Measurements from ENCODE around the gene CYB5A.

The CYB5A gene

GRCh38 chr18:74251297-74252038, 40.3 kb downstream of the CYB5A start:
- H3K9me3 ChIP-seq (ENCODE audit: control insufficient read depth, low read length) = no peaks in the 10 kb centered on the region
- H3K4me3 ChIP-seq (ENCODE audit: insufficient read depth, low read depth, low read length, poor library complexity, severe bottlenecking) = no peak overlapping the region
- no peak overlapping the region for H3K27ac ChIP-seq (ENCODE audit: insufficient read depth, low read length, poor library complexity, severe bottlenecking)
- no peak for DNase-seq
- no peaks in the 10 kb centered on the region for H3K4me1 ChIP-seq (ENCODE audit: control insufficient read depth, insufficient read depth, low read length, poor library complexity, severe bottlenecking)
- no peaks in the 10 kb centered on the region for H3K27me3 ChIP-seq (replicated peaks; ENCODE audit: control insufficient read depth, insufficient read depth, low read length, poor library complexity, severe bottlenecking)
- H3K36me3 ChIP-seq (ENCODE audit: control insufficient read depth, insufficient read depth, low read length) = peaks cover 4% of the 10 kb centered on the region

GRCh38 chr18:74250131-74250530, 41.6 kb downstream of the CYB5A start:
- H3K27ac ChIP-seq (ENCODE audit: insufficient read depth, low read length, poor library complexity, severe bottlenecking) = no peak overlapping the region
- H3K4me3 ChIP-seq (ENCODE audit: insufficient read depth, low read depth, low read length, poor library complexity, severe bottlenecking) = no peak overlapping the region
- H3K9me3 ChIP-seq (ENCODE audit: control insufficient read depth, low read length) = no peaks in the 10 kb centered on the region
- H3K36me3 ChIP-seq (ENCODE audit: control insufficient read depth, insufficient read depth, low read length) = peaks cover 3% of the 10 kb centered on the region
- no peaks in the 10 kb centered on the region for H3K4me1 ChIP-seq (ENCODE audit: control insufficient read depth, insufficient read depth, low read length, poor library complexity, severe bottlenecking)
- no peak for DNase-seq
- H3K27me3 ChIP-seq (replicated peaks; ENCODE audit: control insufficient read depth, insufficient read depth, low read length, poor library complexity, severe bottlenecking) = no peaks in the 10 kb centered on the region

- H3K4me1 ChIP-seq (ENCODE audit: control insufficient read depth, insufficient read depth, low read length, poor library complexity, severe bottlenecking) = no peaks in the 10 kb centered on the region
- no peaks in the 10 kb centered on the region for H3K27me3 ChIP-seq (replicated peaks; ENCODE audit: control insufficient read depth, insufficient read depth, low read length, poor library complexity, severe bottlenecking)
- no peak for DNase-seq
- H3K4me3 ChIP-seq (ENCODE audit: insufficient read depth, low read depth, low read length, poor library complexity, severe bottlenecking) = no peak overlapping the region
- H3K36me3 ChIP-seq (ENCODE audit: control insufficient read depth, insufficient read depth, low read length) = no peaks in the 10 kb centered on the region
- H3K27ac ChIP-seq (ENCODE audit: insufficient read depth, low read length, poor library complexity, severe bottlenecking) = no peak overlapping the region
- H3K9me3 ChIP-seq (ENCODE audit: control insufficient read depth, low read length) = no peaks in the 10 kb centered on the region
Observed at GRCh38 chr18:74249181-74249968, 42.4 kb downstream of the CYB5A start.

DNA sequence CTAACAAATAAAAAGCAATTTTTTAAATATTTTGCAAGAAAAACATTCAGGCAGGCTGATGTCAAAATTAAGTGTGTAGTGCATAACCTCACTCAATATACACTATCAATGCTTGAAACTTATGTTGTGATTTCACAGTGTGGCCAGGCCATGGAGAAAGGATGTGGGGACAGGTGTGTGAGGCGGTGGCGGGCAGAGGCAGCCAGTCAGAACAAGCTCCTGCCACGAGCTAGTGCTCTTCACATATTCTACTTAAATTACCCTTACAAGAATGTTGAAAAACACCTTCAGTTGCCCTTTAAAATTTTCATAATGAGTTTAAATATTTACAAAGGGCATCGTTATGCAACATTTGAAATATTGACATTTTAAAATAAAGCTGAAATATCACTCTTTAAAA, 43.2 kb downstream of the CYB5A start:
- Histone ChIP-seq H3K27ac (ENCODE audit: insufficient read depth, low read length, poor library complexity, severe bottlenecking) (no peak overlapping the region), H3K4me1 (ENCODE audit: control insufficient read depth, insufficient read depth, low read length, poor library complexity, severe bottlenecking) (no peaks in the 10 kb centered on the region)
- DNase-seq = no peak

GRCh38 chr18:74248189-74248588, 43.6 kb downstream of the CYB5A start:
- no peak for DNase-seq
- H3K27ac ChIP-seq (ENCODE audit: insufficient read depth, low read length, poor library complexity, severe bottlenecking) = no peak overlapping the region
- no peaks in the 10 kb centered on the region for H3K27me3 ChIP-seq (replicated peaks; ENCODE audit: control insufficient read depth, insufficient read depth, low read length, poor library complexity, severe bottlenecking)
- no peaks in the 10 kb centered on the region for H3K4me1 ChIP-seq (ENCODE audit: control insufficient read depth, insufficient read depth, low read length, poor library complexity, severe bottlenecking)
- H3K4me3 ChIP-seq (ENCODE audit: insufficient read depth, low read depth, low read length, poor library complexity, severe bottlenecking) = no peak overlapping the region
- no peaks in the 10 kb centered on the region for H3K9me3 ChIP-seq (ENCODE audit: control insufficient read depth, low read length)
- no peaks in the 10 kb centered on the region for H3K36me3 ChIP-seq (ENCODE audit: control insufficient read depth, insufficient read depth, low read length)

More for the DNA sequence above, 43.2 kb downstream of the CYB5A start:
- Histone ChIP-seq H3K27me3 (replicated peaks; ENCODE audit: control insufficient read depth, insufficient read depth, low read length, poor library complexity, severe bottlenecking) (no peaks in the 10 kb centered on the region), H3K9me3 (ENCODE audit: control insufficient read depth, low read length) (no peaks in the 10 kb centered on the region), H3K4me3 (ENCODE audit: insufficient read depth, low read depth, low read length, poor library complexity, severe bottlenecking) (no peak overlapping the region), H3K36me3 (ENCODE audit: control insufficient read depth, insufficient read depth, low read length) (no peaks in the 10 kb centered on the region)

DNA sequence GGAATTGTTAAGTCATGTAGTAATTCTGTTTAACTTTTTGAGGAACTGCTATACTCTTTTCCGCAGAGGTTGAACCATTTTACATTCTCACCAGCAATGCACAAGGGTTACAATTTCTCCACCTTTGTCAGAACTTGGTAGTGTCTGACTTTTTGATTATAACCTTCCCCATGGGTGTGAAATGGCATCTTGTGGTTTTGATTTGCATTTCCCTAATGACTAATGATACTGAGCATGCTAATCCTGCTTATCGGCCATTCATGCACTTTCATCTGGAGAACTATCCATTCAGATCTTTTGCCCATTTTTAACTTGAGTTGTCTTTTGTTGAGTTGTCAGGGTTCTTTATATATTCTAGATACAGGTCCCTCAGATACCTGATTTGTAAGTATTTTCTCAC, 47.2 kb downstream of the CYB5A start:
- Histone ChIP-seq H3K9me3 (ENCODE audit: control insufficient read depth, low read length) (no peaks in the 10 kb centered on the region), H3K27ac (ENCODE audit: insufficient read depth, low read length, poor library complexity, severe bottlenecking) (no peak overlapping the region), H3K4me3 (ENCODE audit: insufficient read depth, low read depth, low read length, poor library complexity, severe bottlenecking) (no peak overlapping the region), H3K4me1 (ENCODE audit: control insufficient read depth, insufficient read depth, low read length, poor library complexity, severe bottlenecking) (no peaks in the 10 kb centered on the region), H3K36me3 (ENCODE audit: control insufficient read depth, insufficient read depth, low read length) (no peaks in the 10 kb centered on the region), H3K27me3 (replicated peaks; ENCODE audit: control insufficient read depth, insufficient read depth, low read length, poor library complexity, severe bottlenecking) (no peaks in the 10 kb centered on the region)
- no peak for DNase-seq

GRCh38 chr18:74243127-74243526, 48.6 kb downstream of the CYB5A start:
- Histone ChIP-seq H3K36me3 (ENCODE audit: control insufficient read depth, insufficient read depth, low read length) (no peaks in the 10 kb centered on the region), H3K4me3 (ENCODE audit: insufficient read depth, low read depth, low read length, poor library complexity, severe bottlenecking) (no peak overlapping the region), H3K27ac (ENCODE audit: insufficient read depth, low read length, poor library complexity, severe bottlenecking) (no peak overlapping the region), H3K27me3 (replicated peaks; ENCODE audit: control insufficient read depth, insufficient read depth, low read length, poor library complexity, severe bottlenecking) (no peaks in the 10 kb centered on the region), H3K4me1 (ENCODE audit: control insufficient read depth, insufficient read depth, low read length, poor library complexity, severe bottlenecking) (no peaks in the 10 kb centered on the region), H3K9me3 (ENCODE audit: control insufficient read depth, low read length) (no peaks in the 10 kb centered on the region)
- no peak for DNase-seq

DNA sequence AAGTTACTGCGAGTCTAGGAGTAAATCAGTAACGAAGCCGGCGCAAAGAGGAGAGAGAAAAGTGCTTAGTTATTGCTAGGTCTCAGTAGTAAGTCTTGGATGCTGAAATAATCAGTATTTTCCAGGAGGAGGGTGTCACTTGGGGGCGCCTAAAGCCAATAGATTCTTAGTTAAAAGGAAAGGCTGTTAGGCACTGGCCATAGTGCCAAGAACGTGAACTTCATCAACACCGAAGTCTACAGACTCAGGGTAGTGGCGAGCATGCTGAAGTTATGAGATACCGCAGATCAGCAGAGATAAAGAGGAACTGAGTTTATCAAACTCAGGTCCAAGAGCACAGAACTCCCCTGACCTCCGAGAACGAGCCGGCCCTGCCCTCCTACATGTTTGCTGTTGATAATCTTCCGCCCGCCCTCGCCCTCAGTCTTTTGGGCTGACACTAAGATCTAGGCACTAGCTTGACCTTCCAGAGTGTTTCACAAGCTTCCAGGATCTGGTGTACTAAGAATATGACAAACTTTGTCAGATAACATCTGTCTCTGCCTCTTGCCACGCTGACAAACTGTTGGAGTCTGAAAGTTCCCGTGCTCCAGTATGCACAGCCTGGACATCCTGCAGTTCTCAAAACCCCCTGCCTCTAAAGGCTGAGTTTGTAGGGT, 49.2 kb downstream of the CYB5A start:
- Histone ChIP-seq H3K36me3 (ENCODE audit: control insufficient read depth, insufficient read depth, low read length) (no peaks in the 10 kb centered on the region), H3K9me3 (ENCODE audit: control insufficient read depth, low read length) (no peaks in the 10 kb centered on the region), H3K27ac (ENCODE audit: insufficient read depth, low read length, poor library complexity, severe bottlenecking) (no peak overlapping the region), H3K4me3 (ENCODE audit: insufficient read depth, low read depth, low read length, poor library complexity, severe bottlenecking) (no peak overlapping the region), H3K27me3 (replicated peaks; ENCODE audit: control insufficient read depth, insufficient read depth, low read length, poor library complexity, severe bottlenecking) (no peaks in the 10 kb centered on the region), H3K4me1 (ENCODE audit: control insufficient read depth, insufficient read depth, low read length, poor library complexity, severe bottlenecking) (no peaks in the 10 kb centered on the region)
- DNase-seq = no peak

DNA sequence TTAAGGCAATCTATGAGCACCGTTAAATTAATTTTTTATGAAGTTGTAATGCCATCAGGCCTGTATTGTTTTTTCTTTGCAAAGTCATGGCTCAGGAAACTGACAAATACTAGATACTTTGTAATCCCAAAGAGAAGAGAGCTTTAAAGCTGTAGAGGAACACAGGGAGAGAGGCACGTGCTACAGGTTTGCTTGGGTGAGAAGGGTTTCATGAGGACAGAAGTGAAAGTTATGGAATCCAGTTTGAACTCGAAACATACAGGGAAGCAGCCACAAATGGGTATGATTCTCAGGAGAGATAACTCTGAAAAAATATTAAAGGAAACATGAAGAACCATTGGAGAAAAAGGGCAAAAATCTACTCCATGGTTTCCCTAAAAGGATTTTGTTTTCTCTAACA, 49.8 kb downstream of the CYB5A start:
- no peak for DNase-seq
- Histone ChIP-seq H3K4me3 (ENCODE audit: insufficient read depth, low read depth, low read length, poor library complexity, severe bottlenecking) (no peak overlapping the region), H3K27ac (ENCODE audit: insufficient read depth, low read length, poor library complexity, severe bottlenecking) (no peak overlapping the region), H3K36me3 (ENCODE audit: control insufficient read depth, insufficient read depth, low read length) (no peaks in the 10 kb centered on the region), H3K27me3 (replicated peaks; ENCODE audit: control insufficient read depth, insufficient read depth, low read length, poor library complexity, severe bottlenecking) (no peaks in the 10 kb centered on the region), H3K4me1 (ENCODE audit: control insufficient read depth, insufficient read depth, low read length, poor library complexity, severe bottlenecking) (no peaks in the 10 kb centered on the region), H3K9me3 (ENCODE audit: control insufficient read depth, low read length) (no peaks in the 10 kb centered on the region)

DNA sequence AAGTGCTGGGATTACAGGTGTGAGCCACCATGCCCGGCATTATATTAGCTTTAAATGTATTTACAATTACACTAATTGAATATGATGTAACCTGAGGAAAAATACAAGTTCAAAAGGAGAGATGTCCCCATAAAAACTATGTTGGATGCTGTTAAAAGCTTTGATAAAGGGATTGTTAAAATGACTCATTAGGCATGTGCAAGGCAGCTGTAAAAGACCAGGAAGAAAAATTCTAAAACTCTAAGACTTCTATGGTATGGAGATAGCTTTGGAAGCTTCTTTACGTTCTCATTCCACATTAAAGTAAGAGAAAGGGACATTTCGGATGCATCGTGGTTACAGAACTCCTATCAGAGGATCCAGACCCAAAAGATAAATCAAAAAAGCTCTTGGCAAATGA, 50.3 kb downstream of the CYB5A start:
- Histone ChIP-seq H3K4me3 (ENCODE audit: insufficient read depth, low read depth, low read length, poor library complexity, severe bottlenecking) (no peak overlapping the region), H3K9me3 (ENCODE audit: control insufficient read depth, low read length) (no peaks in the 10 kb centered on the region)
- no peak for DNase-seq

More for the DNA sequence above, 50.3 kb downstream of the CYB5A start:
- Histone ChIP-seq H3K4me1 (ENCODE audit: control insufficient read depth, insufficient read depth, low read length, poor library complexity, severe bottlenecking) (no peaks in the 10 kb centered on the region), H3K27me3 (replicated peaks; ENCODE audit: control insufficient read depth, insufficient read depth, low read length, poor library complexity, severe bottlenecking) (no peaks in the 10 kb centered on the region), H3K36me3 (ENCODE audit: control insufficient read depth, insufficient read depth, low read length) (no peaks in the 10 kb centered on the region), H3K27ac (ENCODE audit: insufficient read depth, low read length, poor library complexity, severe bottlenecking) (no peak overlapping the region)

Data from effector memory CD4-positive, alpha-beta T cell (primary cell).